K562 (cell line): ENCODE data around the gene TRIP12. TPM values are rescaled to one million over a fixed set of nuclear protein-coding genes. Genes with fewer than 3 reads are reported as not detected.

ENCODE experiments used
- ATF7 ChIP-seq: fragments of 450-650 bp; IDR thresholded peaks from 2 replicates; pipeline ENCODE4 v1.7.1; 2014; ENCODE audit warnings: mild to moderate bottlenecking, moderate library complexity
- HMG20B ChIP-seq: fragments of 250-450 bp; sonication (Bioruptor Pico); IDR thresholded peaks from 2 replicates; pipeline ENCODE4 v1.5.0; 2021; ENCODE audit warnings: mild to moderate bottlenecking
- KLF1 ChIP-seq: fragments of 450-650 bp; IDR thresholded peaks from 2 replicates; pipeline ENCODE4 v1.6.1; 2016; ENCODE audit warnings: missing genetic modification characterization, missing compliant biosample characterization
- NFRKB ChIP-seq: fragments of 450-650 bp; IDR thresholded peaks from 2 replicates; pipeline ENCODE4 v1.6.1; 2016; ENCODE audit warnings: low read depth
- RUNX1 ChIP-seq: sonication (generic); IDR thresholded peaks from 2 replicates; pipeline ENCODE4 v1.6.1; 2016; ENCODE audit warnings: antibody characterized with exemption, low read depth
- SMARCA4 ChIP-seq: fragments of 450-650 bp; IDR thresholded peaks from 2 replicates; pipeline ENCODE4 v1.6.1; 2016
- SMARCE1 ChIP-seq: fragments of 450-650 bp; IDR thresholded peaks from 2 replicates; pipeline ENCODE4 v1.7.1; 2016; ENCODE audit warnings: mild to moderate bottlenecking
- SRF ChIP-seq, 2 experiments: fragments of 250-450, 450-650 bp in 1 of 2; sonication (Bioruptor Pico) in 1 of 2; sonication (generic) in 1 of 2; formaldehyde crosslinking; IDR thresholded peaks; 2 replicates each; pipeline versions ENCODE4 v1.5.0 to v1.5.1; 2020 to 2022; ENCODE audit warnings: mild to moderate bottlenecking in 1 of 2, missing genetic modification reagents in 1 of 2
- SRSF7 ChIP-seq: fragments of 200-400 bp; formaldehyde crosslinking; optimal IDR thresholded peaks from 2 replicates; pipeline ENCODE3; 2017; ENCODE audit warnings: mild to moderate bottlenecking, low read depth, low read length
- ZBTB17 ChIP-seq: fragments of 450-650 bp; formaldehyde crosslinking; IDR thresholded peaks from 2 replicates; pipeline ENCODE4 v1.4.0; 2020; ENCODE audit warnings: mild to moderate bottlenecking
- polyA plus RNA-seq, 8 experiments: library from polyadenylated mRNA; depleted of rRNA in 4 of 8; stranded (reverse) in 5 of 8; unstranded in 3 of 8; fragments of >200 nt; fragmentation: Nextera tagmentation in 2 of 8; fragmentation: Illumina TruSeq in 1 of 8; extraction: Ambion mirVana in 2 of 8; extraction: Trizol in 1 of 8; gene quantifications; 2 replicates each; pipeline versions ENCODE4 v1.2.1 to v1.2.3, GENCODE V29; 2011 to 2014; ENCODE audit warnings: inconsistent platforms in 1 of 8, missing spikeins in 1 of 8
- total RNA-seq, 7 experiments: library from RNA; depleted of rRNA in 6 of 7; stranded (reverse); fragments of >200 nt in 6 of 7; fragmentation: Illumina TruSeq in 2 of 7; extraction: Trizol in 2 of 7; gene quantifications; 2 replicates each; pipeline versions ENCODE4 v1.2.1 to v1.2.3, GENCODE V29; 2011 to 2021; ENCODE audit warnings: low replicate concordance in 1 of 7
- TF ChIP-seq, protein P1 (sequence below): sonication (generic); formaldehyde crosslinking; IDR thresholded peaks from 2 replicates; pipeline ENCODE4 v1.8.1; 2023; ENCODE audit warnings: mild to moderate bottlenecking, missing genetic modification reagents
- TF ChIP-seq, protein P2 (sequence below): fragments of 250-450 bp; sonication (Bioruptor Pico); IDR thresholded peaks from 2 replicates; pipeline ENCODE4 v1.4.0; 2020
- TF ChIP-seq, protein P3 (sequence below): fragments of 450-650 bp; conservative IDR thresholded peaks from 2 replicates; pipeline ENCODE4 v1.6.1; 2016; ENCODE audit warnings: missing genetic modification characterization, low read depth, mild to moderate bottlenecking, missing compliant biosample characterization, moderate library complexity

The TRIP12 gene
- total and polyA plus RNA-seq, 9 of the 15 experiments (the other 6 are each of a cell fraction or from before 2014, with no cell fraction given), result 15.2 to 131 (median 80.1) TPM

DNA sequence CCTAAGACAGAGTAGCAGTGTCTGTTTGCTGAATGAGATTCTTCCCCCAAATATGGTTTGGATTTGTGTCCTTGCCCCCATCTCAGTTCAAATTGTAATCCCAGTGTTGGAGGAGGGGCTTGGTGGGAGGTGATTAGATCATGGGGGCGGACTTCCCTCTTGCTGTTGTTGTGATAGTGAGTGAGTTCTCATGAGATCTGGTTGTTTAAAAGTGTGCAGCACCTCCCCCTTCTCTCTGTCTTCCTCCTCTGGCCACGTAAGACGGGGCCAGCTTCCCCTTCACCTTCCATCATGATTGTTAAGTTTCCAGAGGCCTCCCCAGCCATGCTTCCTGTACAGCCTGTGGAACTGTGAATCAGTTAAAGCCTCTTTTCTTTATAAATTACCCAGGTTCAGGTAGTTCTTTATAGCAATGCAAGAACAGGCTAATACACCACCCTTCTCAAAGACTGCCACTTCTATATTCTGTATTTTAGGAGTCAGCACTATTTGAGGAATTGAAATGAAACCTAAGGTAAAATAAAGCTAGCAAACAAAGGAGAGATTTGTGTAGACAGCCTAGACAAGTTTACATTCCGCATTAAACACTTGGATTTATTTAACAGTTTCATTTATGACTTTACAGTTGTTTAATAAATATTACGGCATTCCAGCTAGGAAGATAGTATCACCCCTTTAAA lies 22.1 kb upstream of the TRIP12 start (continued):
- no peak for TF ChIP-seq SRF (CRISPR knock-in tag; IDR thresholded peaks at IDR 0.05)
- TF ChIP-seq SMARCE1, result 0 out of 2 replicates have a peak, but pooled peaks have one; percentile 12
- TF ChIP-seq, protein P1, sequence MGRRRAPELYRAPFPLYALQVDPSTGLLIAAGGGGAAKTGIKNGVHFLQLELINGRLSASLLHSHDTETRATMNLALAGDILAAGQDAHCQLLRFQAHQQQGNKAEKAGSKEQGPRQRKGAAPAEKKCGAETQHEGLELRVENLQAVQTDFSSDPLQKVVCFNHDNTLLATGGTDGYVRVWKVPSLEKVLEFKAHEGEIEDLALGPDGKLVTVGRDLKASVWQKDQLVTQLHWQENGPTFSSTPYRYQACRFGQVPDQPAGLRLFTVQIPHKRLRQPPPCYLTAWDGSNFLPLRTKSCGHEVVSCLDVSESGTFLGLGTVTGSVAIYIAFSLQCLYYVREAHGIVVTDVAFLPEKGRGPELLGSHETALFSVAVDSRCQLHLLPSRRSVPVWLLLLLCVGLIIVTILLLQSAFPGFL (CRISPR knock-in tag), result no peak
- no peak for TF ChIP-seq SRSF7
- TF ChIP-seq ZBTB17 (CRISPR knock-in tag), result no peak
- peak; percentile 32; the same call in 1 of the 2 replicates for TF ChIP-seq NFRKB
- TF ChIP-seq RUNX1, result no peak
- TF ChIP-seq, protein P2, sequence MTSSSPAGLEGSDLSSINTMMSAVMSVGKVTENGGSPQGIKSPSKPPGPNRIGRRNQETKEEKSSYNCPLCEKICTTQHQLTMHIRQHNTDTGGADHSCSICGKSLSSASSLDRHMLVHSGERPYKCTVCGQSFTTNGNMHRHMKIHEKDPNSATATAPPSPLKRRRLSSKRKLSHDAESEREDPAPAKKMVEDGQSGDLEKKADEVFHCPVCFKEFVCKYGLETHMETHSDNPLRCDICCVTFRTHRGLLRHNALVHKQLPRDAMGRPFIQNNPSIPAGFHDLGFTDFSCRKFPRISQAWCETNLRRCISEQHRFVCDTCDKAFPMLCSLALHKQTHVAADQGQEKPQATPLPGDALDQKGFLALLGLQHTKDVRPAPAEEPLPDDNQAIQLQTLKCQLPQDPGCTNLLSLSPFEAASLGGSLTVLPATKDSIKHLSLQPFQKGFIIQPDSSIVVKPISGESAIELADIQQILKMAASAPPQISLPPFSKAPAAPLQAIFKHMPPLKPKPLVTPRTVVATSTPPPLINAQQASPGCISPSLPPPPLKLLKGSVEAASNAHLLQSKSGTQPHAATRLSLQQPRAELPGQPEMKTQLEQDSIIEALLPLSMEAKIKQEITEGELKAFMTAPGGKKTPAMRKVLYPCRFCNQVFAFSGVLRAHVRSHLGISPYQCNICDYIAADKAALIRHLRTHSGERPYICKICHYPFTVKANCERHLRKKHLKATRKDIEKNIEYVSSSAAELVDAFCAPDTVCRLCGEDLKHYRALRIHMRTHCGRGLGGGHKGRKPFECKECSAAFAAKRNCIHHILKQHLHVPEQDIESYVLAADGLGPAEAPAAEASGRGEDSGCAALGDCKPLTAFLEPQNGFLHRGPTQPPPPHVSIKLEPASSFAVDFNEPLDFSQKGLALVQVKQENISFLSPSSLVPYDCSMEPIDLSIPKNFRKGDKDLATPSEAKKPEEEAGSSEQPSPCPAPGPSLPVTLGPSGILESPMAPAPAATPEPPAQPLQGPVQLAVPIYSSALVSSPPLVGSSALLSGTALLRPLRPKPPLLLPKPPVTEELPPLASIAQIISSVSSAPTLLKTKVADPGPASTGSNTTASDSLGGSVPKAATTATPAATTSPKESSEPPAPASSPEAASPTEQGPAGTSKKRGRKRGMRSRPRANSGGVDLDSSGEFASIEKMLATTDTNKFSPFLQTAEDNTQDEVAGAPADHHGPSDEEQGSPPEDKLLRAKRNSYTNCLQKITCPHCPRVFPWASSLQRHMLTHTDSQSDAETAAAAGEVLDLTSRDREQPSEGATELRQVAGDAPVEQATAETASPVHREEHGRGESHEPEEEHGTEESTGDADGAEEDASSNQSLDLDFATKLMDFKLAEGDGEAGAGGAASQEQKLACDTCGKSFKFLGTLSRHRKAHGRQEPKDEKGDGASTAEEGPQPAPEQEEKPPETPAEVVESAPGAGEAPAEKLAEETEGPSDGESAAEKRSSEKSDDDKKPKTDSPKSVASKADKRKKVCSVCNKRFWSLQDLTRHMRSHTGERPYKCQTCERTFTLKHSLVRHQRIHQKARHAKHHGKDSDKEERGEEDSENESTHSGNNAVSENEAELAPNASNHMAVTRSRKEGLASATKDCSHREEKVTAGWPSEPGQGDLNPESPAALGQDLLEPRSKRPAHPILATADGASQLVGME (CRISPR knock-in tag), result no peak
- peak; percentile 39; the same call in 1 of the 2 replicates for TF ChIP-seq SMARCA4
- no peak for TF ChIP-seq KLF1
- TF ChIP-seq HMG20B (CRISPR knock-in tag), result no peak
- TF ChIP-seq, protein P3, sequence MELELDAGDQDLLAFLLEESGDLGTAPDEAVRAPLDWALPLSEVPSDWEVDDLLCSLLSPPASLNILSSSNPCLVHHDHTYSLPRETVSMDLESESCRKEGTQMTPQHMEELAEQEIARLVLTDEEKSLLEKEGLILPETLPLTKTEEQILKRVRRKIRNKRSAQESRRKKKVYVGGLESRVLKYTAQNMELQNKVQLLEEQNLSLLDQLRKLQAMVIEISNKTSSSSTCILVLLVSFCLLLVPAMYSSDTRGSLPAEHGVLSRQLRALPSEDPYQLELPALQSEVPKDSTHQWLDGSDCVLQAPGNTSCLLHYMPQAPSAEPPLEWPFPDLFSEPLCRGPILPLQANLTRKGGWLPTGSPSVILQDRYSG (tag), result no peak
- peak; percentile 30 for TF ChIP-seq ATF7
